ENCODE measurements around the gene ALG5.

Gene ALG5

DNA sequence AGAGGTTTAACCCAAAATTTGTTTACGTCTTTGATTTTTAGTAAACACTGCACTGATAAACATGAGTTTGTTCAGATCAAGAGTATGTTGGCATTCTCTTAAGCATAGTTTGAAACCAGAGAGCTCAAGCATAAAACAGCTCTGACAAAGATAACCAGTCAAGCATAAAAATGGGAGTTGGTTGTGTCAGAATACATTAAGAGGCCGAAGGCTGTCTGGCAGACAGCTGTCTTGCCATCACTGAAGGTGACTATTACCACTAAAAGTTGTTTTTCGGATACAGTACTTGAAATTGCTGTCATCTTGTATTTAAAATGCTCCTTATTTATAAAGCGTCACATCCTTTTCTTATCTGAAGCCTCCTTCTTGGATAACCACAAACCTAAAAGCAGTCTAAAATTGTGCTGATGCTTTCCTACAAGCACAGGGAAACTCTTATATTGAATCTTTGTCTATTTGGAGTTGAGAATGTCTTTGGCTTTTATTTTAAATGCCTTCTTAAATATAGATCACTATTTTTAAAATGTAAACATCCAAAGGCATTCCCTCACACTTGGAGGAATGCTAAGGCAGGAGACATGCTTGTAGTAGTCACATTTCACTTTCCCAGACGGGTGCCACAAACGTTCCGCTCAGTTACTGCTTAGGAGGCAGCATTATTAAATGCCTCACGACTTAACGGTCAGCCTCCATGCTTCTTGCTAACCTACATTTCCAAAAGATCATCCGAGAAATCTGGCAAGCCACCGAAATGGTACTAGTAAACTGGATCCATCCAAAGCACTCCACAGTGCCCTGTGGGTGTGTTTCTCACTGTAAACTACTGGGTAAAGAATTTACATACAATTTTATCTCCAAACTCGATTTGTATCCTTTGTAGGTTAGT, 80.7 kb downstream of the ALG5 start:
- H3K4me3 ChIP-seq (ENCODE audit: low read depth, low read length) = peak overlapping the region; percentile 68
- TF ChIP-seq, protein P1, sequence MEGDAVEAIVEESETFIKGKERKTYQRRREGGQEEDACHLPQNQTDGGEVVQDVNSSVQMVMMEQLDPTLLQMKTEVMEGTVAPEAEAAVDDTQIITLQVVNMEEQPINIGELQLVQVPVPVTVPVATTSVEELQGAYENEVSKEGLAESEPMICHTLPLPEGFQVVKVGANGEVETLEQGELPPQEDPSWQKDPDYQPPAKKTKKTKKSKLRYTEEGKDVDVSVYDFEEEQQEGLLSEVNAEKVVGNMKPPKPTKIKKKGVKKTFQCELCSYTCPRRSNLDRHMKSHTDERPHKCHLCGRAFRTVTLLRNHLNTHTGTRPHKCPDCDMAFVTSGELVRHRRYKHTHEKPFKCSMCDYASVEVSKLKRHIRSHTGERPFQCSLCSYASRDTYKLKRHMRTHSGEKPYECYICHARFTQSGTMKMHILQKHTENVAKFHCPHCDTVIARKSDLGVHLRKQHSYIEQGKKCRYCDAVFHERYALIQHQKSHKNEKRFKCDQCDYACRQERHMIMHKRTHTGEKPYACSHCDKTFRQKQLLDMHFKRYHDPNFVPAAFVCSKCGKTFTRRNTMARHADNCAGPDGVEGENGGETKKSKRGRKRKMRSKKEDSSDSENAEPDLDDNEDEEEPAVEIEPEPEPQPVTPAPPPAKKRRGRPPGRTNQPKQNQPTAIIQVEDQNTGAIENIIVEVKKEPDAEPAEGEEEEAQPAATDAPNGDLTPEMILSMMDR (conservative IDR thresholded peaks at IDR 0.05; ENCODE audit: low read depth, low read length) = no peak
- DNase-seq (ENCODE audit: low read depth) = peak; percentile 34

DNA sequence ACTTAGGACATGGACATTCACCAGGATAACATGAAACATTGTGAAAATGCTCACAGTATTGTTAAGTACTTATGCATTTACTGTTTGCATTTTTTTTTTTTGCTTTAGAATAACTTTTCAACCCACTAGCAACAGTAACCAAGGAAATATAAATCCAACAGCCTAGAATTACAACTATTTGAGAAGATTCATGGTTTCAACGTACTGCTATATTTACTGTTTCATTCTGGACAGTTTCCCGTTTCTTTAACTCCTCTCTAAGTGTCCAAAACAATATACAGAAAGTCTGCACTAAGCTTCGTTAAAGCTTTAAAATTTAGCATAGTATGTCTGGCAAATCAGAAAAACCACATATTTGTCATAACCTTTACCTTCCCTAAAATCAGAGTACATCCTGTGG, 81.8 kb downstream of the ALG5 start:
- H3K4me3 ChIP-seq (ENCODE audit: low read depth, low read length) = no peak overlapping the region
- peak; percentile 13 for DNase-seq (ENCODE audit: low read depth)
- TF ChIP-seq, protein P1 (conservative IDR thresholded peaks at IDR 0.05; ENCODE audit: low read depth, low read length) = no peak

DNA sequence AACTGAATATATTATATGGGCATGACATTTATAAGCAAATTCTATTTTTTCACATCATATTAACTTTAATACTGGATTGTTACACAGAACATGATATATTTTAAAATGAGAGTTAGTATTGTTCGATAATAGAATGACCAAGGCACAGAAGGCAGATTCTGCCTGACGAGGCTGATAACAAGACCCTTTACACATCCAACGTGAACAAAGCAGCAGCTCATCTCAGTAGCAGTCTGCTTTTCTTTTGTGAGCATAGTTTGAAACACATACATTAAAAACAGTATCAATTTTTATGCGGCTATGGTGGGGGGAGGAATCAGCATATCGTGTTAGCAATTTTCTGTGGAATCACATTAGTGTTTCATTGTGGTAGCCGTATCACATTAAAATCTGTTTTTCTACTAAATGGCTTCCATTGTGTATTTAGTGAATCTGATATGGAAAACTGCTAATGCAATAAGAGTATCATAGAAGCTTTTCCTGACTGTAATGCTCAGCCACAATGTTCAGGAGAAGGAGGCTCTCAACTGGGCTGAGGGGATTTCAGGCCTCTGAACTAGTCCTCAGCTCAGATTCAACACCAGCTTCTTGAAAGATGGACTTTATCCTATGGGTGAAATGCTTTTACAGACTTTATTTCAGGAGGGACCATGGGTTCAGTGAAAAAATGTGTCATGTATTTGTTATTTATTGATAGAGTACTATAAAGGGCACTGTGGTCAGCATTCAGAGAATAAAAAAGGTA, 83.1 kb downstream of the ALG5 start:
- TF ChIP-seq, protein P1 (conservative IDR thresholded peaks at IDR 0.05; ENCODE audit: low read depth, low read length) = no peak
- H3K4me3 ChIP-seq (ENCODE audit: low read depth, low read length) = no peak overlapping the region
- DNase-seq (ENCODE audit: low read depth) = no peak

DNA sequence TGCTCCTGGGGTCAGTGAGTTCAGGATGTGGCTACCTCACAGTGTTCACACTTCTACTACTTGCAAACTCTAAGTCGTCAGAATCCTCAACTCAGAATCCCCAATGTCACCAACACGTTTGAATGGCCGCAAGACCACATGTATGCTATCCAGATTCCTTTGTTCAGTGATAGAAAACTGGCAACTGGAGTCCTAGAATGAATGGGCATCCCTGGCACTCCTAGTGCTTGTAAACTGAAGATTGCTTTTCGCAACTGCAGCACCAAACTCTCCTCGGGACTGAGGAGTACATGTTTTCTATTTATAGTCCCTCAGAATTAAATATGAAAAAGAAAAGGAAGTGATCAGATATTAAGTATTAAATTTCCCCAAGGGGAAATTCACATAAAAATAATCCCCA, 84.0 kb downstream of the ALG5 start:
- no peak overlapping the region for H3K4me3 ChIP-seq (ENCODE audit: low read depth, low read length)
- TF ChIP-seq, protein P1 (conservative IDR thresholded peaks at IDR 0.05; ENCODE audit: low read depth, low read length) = no peak
- no peak for DNase-seq (ENCODE audit: low read depth)

DNA sequence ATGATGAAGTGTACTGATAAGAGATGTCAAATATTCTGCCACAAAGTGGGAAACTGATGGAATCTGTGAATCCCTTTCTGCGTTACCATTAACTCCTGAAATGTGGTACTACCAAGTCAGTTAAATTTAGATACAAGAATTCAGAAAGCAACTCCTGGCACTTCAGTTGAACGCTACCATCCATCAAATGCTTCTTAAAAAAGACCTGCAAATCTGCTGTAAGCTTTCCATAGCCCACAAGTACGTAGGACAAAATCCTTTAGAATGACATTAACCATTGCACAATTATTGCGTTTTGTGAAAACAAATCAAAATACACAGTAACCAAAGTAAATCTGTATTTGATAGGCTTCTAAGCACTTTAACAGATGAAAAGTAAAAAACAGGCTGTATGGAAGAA, 84.5 kb downstream of the ALG5 start:
- TF ChIP-seq, protein P1 (conservative IDR thresholded peaks at IDR 0.05; ENCODE audit: low read depth, low read length) = no peak
- no peak for DNase-seq (ENCODE audit: low read depth)

DNA sequence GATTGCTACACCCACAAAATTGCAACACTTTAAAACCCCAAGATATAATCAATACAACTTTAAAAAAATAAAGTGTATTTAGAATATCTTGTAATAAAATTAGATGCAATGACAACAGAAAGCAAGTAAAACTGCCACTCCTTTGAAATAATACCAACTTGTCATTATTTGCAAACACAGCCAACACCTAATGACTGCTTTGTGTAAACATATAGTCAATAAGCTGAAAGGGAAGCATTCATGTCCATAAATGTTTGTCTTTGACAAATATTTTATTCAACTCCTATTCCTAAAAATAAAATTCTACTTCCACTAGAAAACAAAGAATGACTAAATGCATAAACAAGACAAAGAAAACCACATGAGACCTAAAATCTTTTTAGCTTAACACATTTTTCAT, 85.7 kb downstream of the ALG5 start:
- no peak for DNase-seq (ENCODE audit: low read depth)
- H3K4me3 ChIP-seq (ENCODE audit: low read depth, low read length) = no peak overlapping the region
- TF ChIP-seq, protein P1 (conservative IDR thresholded peaks at IDR 0.05; ENCODE audit: low read depth, low read length) = no peak

More for the DNA sequence above, 84.5 kb downstream of the ALG5 start:
- no peak overlapping the region for H3K4me3 ChIP-seq (ENCODE audit: low read depth, low read length)

Measured in choroid plexus epithelial cell (primary cell).